Motor neuron (in vitro differentiated cells): Measurements from ENCODE around the gene SYT8. TPM values are rescaled to one million over a fixed set of nuclear protein-coding genes. Genes with fewer than 3 reads are reported as not detected.
"Not testable (repeated sequence)": the region's sequence is repeated elsewhere in the genome, so short reads cannot be mapped to it uniquely, and the experiment has no call there.

Experiments used
- ATAC-seq, 8 experiments: fragments of 200-7000 bp; cut with Tn5 transposase; replicated peaks in 6 of 8; 2 replicates each; pipeline ENCODE4 v1.8.0; 2021; ENCODE audit warnings: mild to moderate bottlenecking in 8 of 8, moderate library complexity in 8 of 8
- H3K27ac ChIP-seq, 2 donors: fragments of 250-450 bp; sonication (Bioruptor Pico); 2 replicates each; pipeline ENCODE4 v1.9.0; 2021; ENCODE audit warnings: antibody characterized with exemption in 2 of 2, mild to moderate bottlenecking in 2 of 2, moderate library complexity in 1 of 2
- H3K4me1 ChIP-seq, 2 donors: fragments of 250-450 bp; sonication (Bioruptor Pico); replicated peaks in 1 of 2; 2 replicates each; pipeline ENCODE4 v1.6.1; 2021; ENCODE audit warnings: antibody characterized with exemption in 2 of 2, mild to moderate bottlenecking in 2 of 2, moderate library complexity in 1 of 2
- H3K4me3 ChIP-seq, 5 donors: fragments of 250-450 bp; sonication (Bioruptor Pico); 2 replicates each; pipeline ENCODE4 v1.9.0; 2021; ENCODE audit warnings: antibody characterized with exemption in 5 of 5, mild to moderate bottlenecking in 5 of 5, moderate library complexity in 4 of 5
- WGBS, 10 experiments: fragments of 450-650 bp; shearing (Covaris generic); methylation state at CpG; one replicate each; pipeline ENCODE4 v1.0.0; 2022; 5-methylcytosine and 5-hydroxymethylcytosine counted together
- in situ Hi-C, 9 experiments: fragments of 400-800 bp; cut with MboI; loops; one replicate each; pipeline ENCODE4 v1.15.0; 2021; ENCODE audit warnings: low sequenced_read_pairs in 9 of 9, low pct_unique_long_range_greater_than_20kb in 2 of 9; ENCODE audit not compliant: unreplicated experiment in 9 of 9
- total RNA-seq, 8 experiments: library from RNA; unstranded; fragments of 300-600 nt; gene quantifications; 2 replicates each; pipeline versions ENCODE4 v1.2.3 to v1.2.4, GENCODE V29; 2022

SYT8 gene
- total RNA-seq, 8 experiments from 2014 or later, result 0.27 to 2.0 (median 0.66) TPM; not detected in 3

- in situ Hi-C loops, result loop anchor here in 3 of 9 experiments (25.0 kb wide), 1 partner anchor 95 kb away; no protein-coding TSS in a partner anchor
- H3K27ac ChIP-seq, result no peak overlapping the region
- ATAC-seq, result peak in 1 of 8 experiments; percentile 24
- H3K4me3 ChIP-seq, result no peak overlapping the region
- no peaks in the 10 kb centered on the region for H3K4me1 ChIP-seq
- 33 to 74% (median 66%) methylated on average over 1 to 14 of the region's 14 CpGs for WGBS, 10 experiments
Measured at GRCh38 chr11:1807264-1807995, 27.4 kb upstream of the SYT8 start.

DNA sequence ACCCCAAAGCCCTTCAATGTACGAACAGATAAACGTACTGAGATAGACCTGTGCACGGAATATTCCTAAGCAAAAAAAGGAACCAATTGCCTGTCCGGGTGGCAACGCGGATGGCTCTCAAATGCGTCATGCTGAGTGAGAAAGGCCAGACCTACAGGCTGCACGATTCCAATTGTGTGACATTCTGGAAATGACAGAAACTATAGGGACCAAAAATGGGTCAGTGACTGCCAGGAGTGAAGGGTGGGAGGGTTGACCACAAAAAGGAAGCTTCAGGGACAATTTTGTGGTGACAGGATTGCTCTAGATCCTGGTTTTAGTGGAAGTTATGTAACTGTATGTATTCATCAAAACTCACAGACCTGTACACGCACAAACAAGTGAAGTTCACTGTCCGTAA, 24.0 kb upstream of the SYT8 start:
- 29 to 100% (median 68%) methylated on average over 1 to 10 of the region's 10 CpGs; no CpG with 5 or more reads in 1 of the 10 experiments for WGBS, 10 experiments

GRCh38 chr11:1812274-1812673, 22.5 kb upstream of the SYT8 start:
- ATAC-seq, result no peak
- Histone ChIP-seq H3K4me3 (no peak overlapping the region), H3K27ac (no peak overlapping the region), H3K4me1 (no peaks in the 10 kb centered on the region)
- in situ Hi-C loops, result loop anchor here in 4 of 9 experiments (10.0 to 25.0 kb wide), 2 partner anchors 100 to 107 kb away; no protein-coding TSS in a partner anchor
- 0 to 100% (median 60%) methylated on average over 1 to 5 of the region's 5 CpGs for WGBS, 10 experiments

More for the DNA sequence above, 24.0 kb upstream of the SYT8 start:
- Histone ChIP-seq H3K4me1 (no peaks in the 10 kb centered on the region), H3K27ac (no peak overlapping the region), H3K4me3 (no peak overlapping the region)
- no peak for ATAC-seq
- in situ Hi-C loops, result loop anchor here in 4 of 9 experiments (10.0 to 25.0 kb wide), 2 partner anchors 98 to 106 kb away; no protein-coding TSS in a partner anchor

- in situ Hi-C loops, result loop anchor here in 4 of 9 experiments (10.0 to 25.0 kb wide), 2 partner anchors 100 to 108 kb away; no protein-coding TSS in a partner anchor
- Histone ChIP-seq H3K4me3 (no peak overlapping the region), H3K27ac (no peak overlapping the region), H3K4me1 (no peaks in the 10 kb centered on the region)
- ATAC-seq, result no peak
- WGBS, 10 experiments, result 65 to 97% (median 83%) methylated on average over 4 to 15 of the region's 15 CpGs; no CpG with 5 or more reads in 1 of the 10 experiments
Measured at GRCh38 chr11:1812801-1813200, 22.0 kb upstream of the SYT8 start.

- in situ Hi-C loops, result loop anchor here in 4 of 9 experiments (10.0 to 25.0 kb wide), 2 partner anchors 101 to 109 kb away; no protein-coding TSS in a partner anchor
- not testable (repeated sequence) for H3K27ac ChIP-seq, H3K4me3 ChIP-seq, ATAC-seq, H3K4me1 ChIP-seq
- 29 to 100% (median 80%) methylated on average over 1 to 8 of the region's 9 CpGs; no CpG with 5 or more reads in 2 of the 10 experiments for WGBS, 10 experiments
Measured at GRCh38 chr11:1813356-1813755, 21.4 kb upstream of the SYT8 start.

- Histone ChIP-seq H3K4me1 (no peaks in the 10 kb centered on the region), H3K4me3 (no peak overlapping the region), H3K27ac (no peak overlapping the region)
- in situ Hi-C loops, result loop anchor here in 4 of 9 experiments (10.0 to 25.0 kb wide), 2 partner anchors 102 to 110 kb away; no protein-coding TSS in a partner anchor
- ATAC-seq, result no peak
- 67 to 81% (median 80%) methylated on average over 3 to 10 of the region's 10 CpGs; no CpG with 5 or more reads in 6 of the 10 experiments for WGBS, 10 experiments
Measured at GRCh38 chr11:1814691-1815090, 20.1 kb upstream of the SYT8 start.

- Histone ChIP-seq H3K4me1 (no peaks in the 10 kb centered on the region), H3K4me3 (no peak overlapping the region), H3K27ac (no peak overlapping the region)
- 42 to 67% methylated on average over 1 to 5 of the region's 8 CpGs; no CpG with 5 or more reads in 8 of the 10 experiments for WGBS, 10 experiments
- no peak for ATAC-seq
- in situ Hi-C loops, result loop anchor here in 4 of 9 experiments (10.0 to 25.0 kb wide), 2 partner anchors 103 to 111 kb away; no protein-coding TSS in a partner anchor
Measured at GRCh38 chr11:1815311-1815710, 19.5 kb upstream of the SYT8 start.

DNA sequence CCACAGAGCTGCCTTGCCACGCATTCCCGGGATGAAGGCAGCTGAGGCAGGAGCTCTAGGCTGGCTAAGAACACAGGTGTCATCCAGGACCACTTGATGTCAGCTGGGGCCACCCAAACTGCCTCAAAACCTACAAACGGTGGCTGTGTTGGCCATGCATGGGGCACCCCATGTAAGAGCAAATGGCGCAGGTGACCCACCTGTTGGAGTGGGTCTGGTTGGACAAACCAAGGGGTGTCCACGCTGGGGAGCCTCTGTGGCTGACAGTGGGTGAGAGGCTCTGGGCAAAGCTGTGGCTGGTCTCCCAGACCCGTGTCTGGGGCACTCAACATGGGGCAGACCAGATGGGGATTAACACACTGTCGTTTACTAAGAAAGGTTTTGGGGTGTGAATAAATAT, 19.0 kb upstream of the SYT8 start:
- ATAC-seq, result no peak
- WGBS, 10 experiments, result 20 to 77% (median 58%) methylated on average over 1 to 4 of the region's 7 CpGs; no CpG with 5 or more reads in 4 of the 10 experiments
- Histone ChIP-seq H3K4me3 (no peak overlapping the region), H3K4me1 (no peaks in the 10 kb centered on the region), H3K27ac (no peak overlapping the region)
- in situ Hi-C loops, result loop anchor here in 4 of 9 experiments (10.0 to 25.0 kb wide), 2 partner anchors 103 to 111 kb away; no protein-coding TSS in a partner anchor

- in situ Hi-C loops, result loop anchor here in 4 of 9 experiments (10.0 to 25.0 kb wide), 2 partner anchors 105 to 112 kb away; no protein-coding TSS in a partner anchor
- Histone ChIP-seq H3K4me3 (no peak overlapping the region), H3K27ac (no peak overlapping the region), H3K4me1 (no peaks in the 10 kb centered on the region)
- ATAC-seq, result no peak
- 33 to 100% (median 77%) methylated on average over 1 to 5 of the region's 5 CpGs for WGBS, 10 experiments
Measured at GRCh38 chr11:1817000-1817399, 17.8 kb upstream of the SYT8 start.

GRCh38 chr11:1817511-1817910, 17.3 kb upstream of the SYT8 start:
- WGBS, 10 experiments, result 0 to 83% (median 33%) methylated on average over 1 of the region's 1 CpG; no CpG with 5 or more reads in 5 of the 10 experiments
- Histone ChIP-seq H3K4me1 (no peaks in the 10 kb centered on the region), H3K4me3 (no peak overlapping the region), H3K27ac (no peak overlapping the region)
- peak in 2 of 8 experiments; percentile 85 to 89 for ATAC-seq
- in situ Hi-C loops, result loop anchor here in 4 of 9 experiments (10.0 to 25.0 kb wide), 2 partner anchors 105 to 113 kb away; no protein-coding TSS in a partner anchor

DNA sequence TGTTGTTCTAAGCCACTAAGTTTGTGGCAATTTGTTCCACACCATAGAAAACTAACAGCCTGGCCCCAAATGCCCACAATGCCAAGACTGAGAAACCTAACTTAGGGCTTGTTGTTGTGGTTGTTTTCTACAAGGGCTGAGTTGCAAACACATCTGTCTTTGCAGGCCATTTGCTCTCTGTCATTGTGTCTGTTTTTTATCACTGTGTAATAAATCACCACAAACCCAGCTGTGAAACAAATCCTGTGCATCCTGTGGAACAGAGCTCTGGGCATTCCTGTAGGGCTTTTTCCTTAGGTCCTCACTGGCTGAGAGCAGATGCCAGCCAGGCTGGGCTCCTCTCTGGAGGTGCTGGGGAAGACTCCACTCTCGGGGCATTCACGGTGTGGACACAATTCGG, 15.7 kb upstream of the SYT8 start:
- WGBS, 10 experiments, result 0 to 100% (median 18%) methylated on average over 1 to 3 of the region's 3 CpGs; no CpG with 5 or more reads in 6 of the 10 experiments
- Histone ChIP-seq H3K27ac (no peak overlapping the region), H3K4me3 (no peak overlapping the region), H3K4me1 (no peaks in the 10 kb centered on the region)
- in situ Hi-C loops, result loop anchor here in 4 of 9 experiments (10.0 to 25.0 kb wide), 2 partner anchors 107 to 114 kb away; no protein-coding TSS in a partner anchor
- ATAC-seq, result no peak

- in situ Hi-C loops, result loop anchor here in 3 of 9 experiments (25.0 kb wide), 1 partner anchor 108 kb away; no protein-coding TSS in a partner anchor
- Histone ChIP-seq H3K4me3 (no peak overlapping the region), H3K4me1 (no peaks in the 10 kb centered on the region), H3K27ac (no peak overlapping the region)
- 23 to 90% (median 72%) methylated on average over 2 to 11 of the region's 14 CpGs; no CpG with 5 or more reads in 1 of the 10 experiments for WGBS, 10 experiments
- ATAC-seq, result no peak
Measured at GRCh38 chr11:1820463-1821325, 14.1 kb upstream of the SYT8 start.
